Activated gamma-delta T cell (primary cell): ENCODE measurements around the gene ANKRD17.

Experiments used
- DNase-seq: peaks from one replicate; lab custom pipeline; 2025; lab: John Stamatoyannopoulos, UW

The ANKRD17 gene

GRCh38 chr4:73055241-73055897 is 203.2 kb downstream of the ANKRD17 start:
- no peak for DNase-seq

GRCh38 chr4:73053974-73054480 is 204.6 kb downstream of the ANKRD17 start:
- DNase-seq: no peak

DNA sequence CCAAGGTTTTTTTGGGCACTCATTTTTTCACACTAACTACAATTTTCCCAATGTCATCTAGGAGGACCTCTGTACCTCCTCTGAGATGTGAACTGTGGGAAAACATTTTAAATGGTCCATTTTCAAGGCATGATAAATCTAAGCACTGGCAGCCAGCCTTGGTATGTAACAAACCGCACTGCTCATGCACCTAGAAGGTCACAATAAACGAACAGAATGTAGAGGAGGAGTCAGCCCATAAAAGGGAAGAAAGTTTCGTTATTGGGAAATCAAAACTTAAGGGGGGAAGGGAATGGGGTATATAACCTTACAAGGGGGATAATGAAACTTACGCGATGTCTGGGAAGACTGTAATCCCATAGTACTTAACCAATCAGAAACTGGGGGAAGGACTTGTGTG is 205.5 kb downstream of the ANKRD17 start:
- no peak for DNase-seq

GRCh38 chr4:73051625-73052024 is 207.0 kb downstream of the ANKRD17 start:
- DNase-seq: no peak

DNA sequence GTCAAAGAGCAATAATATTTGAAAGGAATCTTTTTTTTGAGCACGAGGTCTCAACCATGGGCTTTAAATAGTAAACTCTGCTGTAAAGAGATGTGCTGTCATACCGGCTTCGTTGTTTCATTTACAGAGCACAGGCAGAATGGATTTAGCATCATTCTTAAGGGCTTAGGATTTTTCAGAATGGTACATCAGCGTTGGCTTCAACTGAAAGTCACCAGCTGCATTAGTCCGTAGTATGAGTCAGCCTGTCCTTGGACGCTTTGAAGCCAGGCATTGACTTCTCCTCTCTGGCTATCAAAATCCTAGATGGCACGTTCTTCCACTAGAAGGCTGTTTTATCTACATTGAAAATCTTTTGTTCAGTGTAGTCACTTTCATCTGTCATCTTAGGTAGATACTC is 212.7 kb downstream of the ANKRD17 start:
- no peak for DNase-seq

GRCh38 chr4:73037057-73037456 is 221.5 kb downstream of the ANKRD17 start:
- DNase-seq: no peak

GRCh38 chr4:73036123-73036522 is 222.5 kb downstream of the ANKRD17 start:
- DNase-seq: no peak

- DNase-seq: no peak
Measured at GRCh38 chr4:73034896-73035295, 223.7 kb downstream of the ANKRD17 start.

DNA sequence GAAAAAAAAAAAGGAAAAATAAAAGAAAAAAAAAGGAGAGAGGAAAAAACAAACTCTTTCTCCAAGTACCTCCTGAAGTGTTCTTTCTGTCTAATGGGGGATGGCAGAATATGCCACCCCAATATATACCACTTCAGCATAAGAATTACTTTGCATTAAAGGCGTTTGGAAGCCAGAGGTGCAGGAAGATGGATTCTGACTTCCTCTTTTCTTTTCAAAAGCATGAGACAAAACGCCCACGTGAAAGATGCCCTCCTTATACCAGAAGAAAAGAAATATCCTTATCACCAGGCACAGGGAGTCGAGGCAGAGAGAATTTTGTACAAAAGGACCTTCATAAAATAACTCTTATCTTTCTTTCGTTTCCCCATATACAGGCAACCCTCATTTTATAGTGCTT is 230.0 kb downstream of the ANKRD17 start:
- DNase-seq: no peak
